ENCODE results near the gene NT5C2.
"Not testable (repeated sequence)": the region's sequence is repeated elsewhere in the genome, so short reads cannot be mapped to it uniquely, and the experiment has no call there.

NT5C2 gene

GRCh38 chr10:103168438-103168837 is 24.6 kb downstream of the NT5C2 start:
- peak; percentile 23 for FAIRE-seq

DNA sequence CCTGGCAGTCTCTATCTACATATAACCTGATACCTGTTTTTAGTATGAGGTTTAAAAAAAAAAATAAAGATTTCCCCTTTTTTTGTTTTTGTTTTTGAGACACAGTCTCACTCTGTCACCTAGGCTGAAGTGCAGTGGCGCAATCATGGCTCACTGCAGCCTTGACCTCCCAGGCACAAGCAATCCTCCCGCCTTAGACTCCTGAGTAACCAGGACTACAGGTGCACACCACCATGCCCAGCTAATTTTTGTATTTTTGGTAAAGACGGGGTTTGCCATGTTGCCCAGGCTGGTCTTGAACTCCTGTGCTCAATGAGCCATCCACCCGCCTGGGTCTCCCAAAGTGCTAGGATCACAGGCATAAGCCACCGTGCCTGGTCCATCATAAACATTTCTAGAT is 25.5 kb downstream of the NT5C2 start:
- DNase-seq (ENCODE audit: insufficient read length, low spot score); FAIRE-seq: not testable (repeated sequence)

More at GRCh38 chr10:103168438-103168837, 24.6 kb downstream of the NT5C2 start:
- peak; percentile 29 for DNase-seq (ENCODE audit: insufficient read length, low spot score)

- no peak for DNase-seq (ENCODE audit: insufficient read length, low spot score)
- no peak for FAIRE-seq
Observed at GRCh38 chr10:103166523-103166922, 26.5 kb downstream of the NT5C2 start.

GRCh38 chr10:103163766-103164403 is 29.2 kb downstream of the NT5C2 start:
- DNase-seq (ENCODE audit: insufficient read length, low spot score); FAIRE-seq: not testable (repeated sequence)

GRCh38 chr10:103157246-103157645 is 35.8 kb downstream of the NT5C2 start:
- no peak for FAIRE-seq
- DNase-seq (ENCODE audit: insufficient read length, low spot score), result no peak

- no peak for DNase-seq (ENCODE audit: insufficient read length, low spot score)
- FAIRE-seq, result no peak
Observed at GRCh38 chr10:103155471-103156085, 37.5 kb downstream of the NT5C2 start.

DNA sequence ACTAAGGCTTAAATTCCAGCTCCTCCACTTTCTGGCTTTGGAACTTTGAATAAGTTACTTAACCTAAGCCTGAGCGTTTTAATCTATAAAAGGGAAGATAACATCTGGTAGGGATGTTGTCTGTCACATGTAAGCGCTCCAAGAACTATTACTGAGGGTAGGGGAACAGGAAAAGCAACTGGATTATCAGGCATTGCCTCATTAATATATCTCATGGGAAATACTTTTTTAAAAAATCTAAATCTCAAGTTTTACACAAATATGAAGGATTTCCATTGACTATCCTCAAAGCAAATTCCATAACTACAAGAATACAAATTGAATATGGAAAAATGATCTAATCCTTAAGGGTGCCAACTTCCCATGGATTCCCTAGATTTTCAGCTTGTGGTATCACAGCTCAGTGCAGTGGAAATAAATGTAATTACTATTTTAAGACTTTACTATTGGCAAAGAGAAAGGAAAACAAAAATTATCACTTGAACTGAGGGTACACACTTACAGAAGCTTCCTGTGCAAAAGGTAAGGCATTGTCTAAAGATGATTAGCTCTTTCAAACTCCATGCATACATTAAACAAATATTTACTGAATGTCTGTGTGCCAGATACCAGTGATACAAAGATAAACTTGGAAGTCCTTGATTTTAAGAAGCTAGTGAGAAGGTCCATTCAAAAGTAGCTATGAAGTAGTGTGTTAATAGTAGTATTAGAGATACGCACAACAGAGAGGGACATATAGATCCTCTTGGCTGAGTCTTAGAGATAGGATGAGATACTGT is 38.4 kb downstream of the NT5C2 start:
- FAIRE-seq (no peak), DNase-seq (ENCODE audit: insufficient read length, low spot score) (no peak)

- DNase-seq (ENCODE audit: insufficient read length, low spot score) (peak; percentile 22), FAIRE-seq (no peak)
Observed at GRCh38 chr10:103153302-103154197, 39.5 kb downstream of the NT5C2 start.

GRCh38 chr10:103149991-103150622 is 43.0 kb downstream of the NT5C2 start:
- no peak for DNase-seq (ENCODE audit: insufficient read length, low spot score)
- no peak for FAIRE-seq

DNA sequence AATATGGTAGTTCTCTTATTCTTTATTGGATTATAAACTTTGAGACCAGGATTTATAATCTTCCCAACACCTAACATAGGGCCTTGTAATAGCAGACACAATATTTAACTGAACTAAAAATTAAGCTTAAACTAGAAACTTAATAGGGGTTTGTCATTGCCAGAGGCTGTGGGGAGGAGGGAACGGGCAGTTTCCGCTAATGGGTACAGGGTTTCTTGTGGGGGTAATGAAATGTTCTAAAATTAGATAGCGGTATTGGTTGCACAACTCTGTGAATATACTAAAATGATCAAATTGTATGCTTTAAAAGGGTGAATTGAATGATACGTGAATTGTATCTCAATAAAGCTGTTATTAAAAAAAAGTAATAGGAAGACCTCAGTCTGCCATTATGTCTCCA is 45.4 kb downstream of the NT5C2 start:
- FAIRE-seq (no peak), DNase-seq (ENCODE audit: insufficient read length, low spot score) (no peak)

DNA sequence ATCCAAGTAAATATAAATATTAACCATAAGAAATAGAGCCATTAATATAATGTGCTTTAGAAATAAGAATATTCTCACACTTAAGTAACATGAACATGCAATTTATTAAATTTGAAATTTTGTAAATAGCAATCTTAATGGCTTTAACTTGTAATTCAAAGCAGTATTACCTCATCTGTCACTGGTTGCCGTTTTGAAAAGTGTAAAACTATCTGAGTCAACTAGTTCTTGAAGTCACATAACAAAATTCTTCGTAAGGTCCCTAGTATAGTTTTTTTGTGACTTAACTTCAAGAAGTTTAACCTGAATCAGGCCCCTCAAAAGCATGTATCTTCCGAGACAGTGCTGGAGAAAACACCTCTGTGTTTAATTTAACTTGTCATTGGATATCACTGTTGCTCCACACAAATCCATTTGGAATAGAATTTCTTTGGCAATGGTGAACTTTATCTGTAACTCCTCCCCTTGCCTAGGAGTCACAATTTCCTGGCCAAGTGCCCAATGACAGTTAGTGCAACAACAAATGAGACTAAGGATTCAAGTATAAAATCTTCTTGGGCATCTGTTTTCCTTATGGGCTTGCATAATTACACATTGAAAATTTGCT is 47.1 kb downstream of the NT5C2 start:
- DNase-seq (ENCODE audit: insufficient read length, low spot score) (no peak), FAIRE-seq (no peak)

DNA sequence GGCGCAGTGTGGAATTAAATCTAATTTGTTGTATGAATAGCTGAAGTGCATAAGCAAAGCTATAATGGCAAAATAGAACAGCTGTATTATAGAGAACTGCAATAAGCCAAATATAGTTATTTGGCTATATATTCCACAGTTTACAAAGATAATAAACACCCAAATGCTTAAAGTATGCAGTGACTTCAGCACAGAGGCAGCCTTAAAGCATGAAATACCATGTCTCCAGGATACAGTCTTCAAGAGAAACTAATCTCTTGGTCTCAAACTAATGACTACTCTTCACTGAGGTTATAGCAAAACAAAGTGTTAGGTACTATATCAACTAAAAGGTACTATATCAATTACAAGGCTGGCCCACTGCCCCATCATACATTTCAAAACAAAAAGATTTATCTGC is 48.0 kb downstream of the NT5C2 start:
- no peak for FAIRE-seq
- no peak for DNase-seq (ENCODE audit: insufficient read length, low spot score)

GRCh38 chr10:103144041-103144440 is 49.0 kb downstream of the NT5C2 start:
- DNase-seq (ENCODE audit: insufficient read length, low spot score) (no peak), FAIRE-seq (no peak)

GRCh38 chr10:103143641-103144040 is 49.4 kb downstream of the NT5C2 start:
- not testable (repeated sequence) for FAIRE-seq; DNase-seq (ENCODE audit: insufficient read length, low spot score)

GRCh38 chr10:103141950-103142349 is 51.1 kb downstream of the NT5C2 start:
- FAIRE-seq (no peak), DNase-seq (ENCODE audit: insufficient read length, low spot score) (no peak)

DNA sequence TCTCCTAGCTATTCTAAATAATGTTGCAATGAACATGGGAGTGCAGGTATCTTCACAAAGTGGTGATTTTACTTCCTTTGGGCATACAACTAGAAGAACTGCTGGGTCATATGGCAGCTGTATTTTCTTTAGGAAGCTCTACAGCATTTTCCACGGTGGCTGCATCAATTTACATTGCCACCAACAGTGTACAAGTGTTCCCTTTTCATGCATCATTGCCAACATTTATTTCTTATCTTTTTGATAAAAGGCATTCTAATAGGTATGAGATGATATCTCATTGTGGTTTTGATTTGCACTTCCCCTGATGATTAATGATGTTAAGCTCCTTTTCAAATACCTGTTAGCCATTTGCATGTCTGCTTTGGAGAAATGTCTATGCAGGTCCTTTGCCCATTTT is 52.6 kb downstream of the NT5C2 start:
- DNase-seq (ENCODE audit: insufficient read length, low spot score), result no peak
- FAIRE-seq, result no peak

DNA sequence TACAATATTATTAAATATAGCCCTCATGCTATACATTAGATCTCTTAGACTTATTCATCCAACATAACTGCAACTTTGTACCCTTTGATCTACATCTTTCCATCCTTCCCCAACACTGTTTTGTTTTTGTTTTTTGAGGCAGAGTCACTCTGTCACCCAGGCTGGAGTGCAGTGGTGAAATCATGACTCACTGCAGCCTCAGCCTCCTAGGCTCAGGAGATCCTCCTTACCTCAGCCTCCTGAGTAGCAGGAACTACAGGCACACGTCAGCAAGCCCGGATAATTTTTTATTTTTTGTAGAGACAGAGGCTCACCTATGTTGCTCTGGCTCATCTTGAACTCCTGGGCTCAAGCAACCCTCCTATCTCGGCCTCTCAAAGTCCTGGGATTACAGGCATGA is 53.3 kb downstream of the NT5C2 start:
- DNase-seq (ENCODE audit: insufficient read length, low spot score) (no peak), FAIRE-seq (no peak)

DNA sequence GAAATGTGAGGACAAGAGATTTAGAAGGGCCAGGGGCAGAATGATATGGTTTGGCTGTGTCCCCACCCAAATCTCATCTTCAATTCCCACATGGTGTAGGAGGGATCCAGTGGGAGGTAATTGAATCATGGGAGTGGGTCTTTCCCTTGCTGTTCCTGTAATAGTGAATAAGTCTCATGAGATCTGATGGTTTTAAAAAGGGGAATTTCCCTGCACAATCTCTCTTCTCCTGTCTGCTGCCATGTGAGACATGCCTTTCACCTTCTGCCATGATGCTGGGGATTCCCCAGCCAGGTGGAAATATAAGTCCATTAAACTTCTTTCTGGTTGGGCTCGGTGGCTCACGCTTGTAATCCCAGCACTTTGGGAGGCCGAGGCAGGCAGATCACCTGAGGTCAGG is 57.9 kb downstream of the NT5C2 start:
- FAIRE-seq, result not testable (repeated sequence)

DNA sequence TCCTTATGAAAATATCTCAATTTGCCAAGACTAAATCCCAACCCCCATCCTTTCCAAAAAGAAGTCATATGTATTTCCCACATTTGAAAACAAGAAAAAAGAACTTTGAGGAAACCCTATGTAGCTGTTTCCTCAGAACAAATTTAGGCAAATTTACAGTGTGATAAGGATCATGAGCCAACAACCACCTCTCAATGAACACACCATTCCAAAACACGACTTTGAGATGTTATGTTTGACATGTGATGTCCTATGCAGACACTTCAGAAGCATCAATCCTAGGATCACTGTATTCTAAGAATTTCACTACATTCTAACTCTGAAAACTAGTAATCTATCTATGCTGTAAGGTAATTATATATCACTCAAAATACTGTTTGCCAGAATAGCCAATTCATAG is 62.2 kb downstream of the NT5C2 start:
- FAIRE-seq (no peak), DNase-seq (ENCODE audit: insufficient read length, low spot score) (no peak)

More for the DNA sequence above, 57.9 kb downstream of the NT5C2 start:
- not testable (repeated sequence) for DNase-seq (ENCODE audit: insufficient read length, low spot score)

DNA sequence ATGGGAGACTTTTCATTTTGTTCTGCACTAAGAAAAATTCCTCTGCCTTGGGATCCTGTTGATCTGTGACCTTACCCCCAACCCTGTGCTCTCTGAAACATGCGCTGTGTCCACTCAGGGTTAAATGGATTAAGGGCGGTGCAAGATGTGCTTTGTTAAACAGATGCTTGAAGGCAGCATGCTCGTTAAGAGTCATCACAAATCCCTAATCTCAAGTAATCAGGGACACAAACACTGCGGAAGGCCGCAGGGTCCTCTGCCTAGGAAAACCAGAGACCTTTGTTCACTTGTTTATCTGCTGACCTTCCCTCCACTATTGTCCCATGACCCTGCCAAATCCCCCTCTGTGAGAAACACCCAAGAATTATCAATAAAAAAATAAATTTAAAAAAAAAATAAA is 62.9 kb downstream of the NT5C2 start:
- not testable (repeated sequence) for DNase-seq (ENCODE audit: insufficient read length, low spot score); FAIRE-seq
